ENCODE measurements around the gene VPS8.
A peak's percentile ranks its signal among the peaks of the same experiment; 100 is the strongest.
"Not testable (repeated sequence)": the region's sequence is repeated elsewhere in the genome, so short reads cannot be mapped to it uniquely, and the experiment has no call there.

Gene VPS8

GRCh38 chr3:184927796-184928315 lies 115.9 kb downstream of the VPS8 start:
- DNase-seq = no peak

- no peak for DNase-seq
Measured at GRCh38 chr3:184932777-184933176, 120.8 kb downstream of the VPS8 start.

- peak; percentile 10 for DNase-seq
Measured at GRCh38 chr3:184937611-184938010, 125.6 kb downstream of the VPS8 start.

GRCh38 chr3:184941408-184941807 lies 129.4 kb downstream of the VPS8 start:
- no peak for DNase-seq

GRCh38 chr3:184942735-184943134 lies 130.8 kb downstream of the VPS8 start:
- DNase-seq = no peak

GRCh38 chr3:184944241-184944640 lies 132.3 kb downstream of the VPS8 start:
- DNase-seq = no peak

- no peak for DNase-seq
Measured at GRCh38 chr3:184945886-184946625, 134.1 kb downstream of the VPS8 start.

- no peak for DNase-seq
Measured at GRCh38 chr3:184946917-184947316, 135.0 kb downstream of the VPS8 start.

- DNase-seq = no peak
Measured at GRCh38 chr3:184949251-184949965, 137.4 kb downstream of the VPS8 start.

- DNase-seq = not testable (repeated sequence)
Measured at GRCh38 chr3:184950816-184951215, 138.8 kb downstream of the VPS8 start.

GRCh38 chr3:184952671-184953070 lies 140.7 kb downstream of the VPS8 start:
- DNase-seq = no peak

GRCh38 chr3:184953401-184953800 lies 141.4 kb downstream of the VPS8 start:
- no peak for DNase-seq

- DNase-seq = no peak
Measured at GRCh38 chr3:184954251-184954650, 142.3 kb downstream of the VPS8 start.

- DNase-seq = not testable (repeated sequence)
Measured at GRCh38 chr3:184954851-184955250, 142.9 kb downstream of the VPS8 start.

GRCh38 chr3:184965639-184966430 lies 153.9 kb downstream of the VPS8 start:
- no peak for DNase-seq

GRCh38 chr3:184968115-184968514 lies 156.1 kb downstream of the VPS8 start:
- no peak for DNase-seq

GRCh38 chr3:184970186-184970585 lies 158.2 kb downstream of the VPS8 start:
- no peak for DNase-seq

- no peak for DNase-seq
Measured at GRCh38 chr3:184977796-184978195, 165.8 kb downstream of the VPS8 start.

- no peak for DNase-seq
Measured at GRCh38 chr3:184981071-184981470, 169.1 kb downstream of the VPS8 start.

GRCh38 chr3:184982076-184982475 lies 170.1 kb downstream of the VPS8 start:
- no peak for DNase-seq

GRCh38 chr3:184985586-184985985 lies 173.6 kb downstream of the VPS8 start:
- no peak for DNase-seq

- DNase-seq = no peak
Measured at GRCh38 chr3:184986366-184986889, 174.5 kb downstream of the VPS8 start.

GRCh38 chr3:184993394-184993793 lies 181.4 kb downstream of the VPS8 start:
- no peak for DNase-seq

Measured in NCI-H146 (cell line).